NCI-H69 (cell line): Measurements from ENCODE around the gene IL3RA.
"Not testable (repeated sequence)": the region's sequence is repeated elsewhere in the genome, so short reads cannot be mapped to it uniquely, and the experiment has no call there.

ENCODE experiments used
- DNase-seq: peaks from one replicate; lab custom pipeline; 2025; lab: John Stamatoyannopoulos, UW

Gene IL3RA

GRCh38 chrX:1425381-1425780, 88.8 kb downstream of the IL3RA start:
- DNase-seq = no peak

GRCh38 chrX:1426321-1426720, 89.7 kb downstream of the IL3RA start:
- not testable (repeated sequence) for DNase-seq

GRCh38 chrX:1427756-1428155, 91.2 kb downstream of the IL3RA start:
- DNase-seq = no peak

GRCh38 chrX:1430451-1430850, 93.9 kb downstream of the IL3RA start:
- DNase-seq = no peak
